AG04449 (cell line): ENCODE measurements around the gene CLDN20.

Experiments used
- CTCF ChIA-PET: fragments of 350-600 bp; formaldehyde crosslinking; extraction: SDS; loops from one replicate; lab custom pipeline; 2021; ENCODE audit warnings: antibody characterized with exemption; lab: Yijun Ruan, JAX
- POLR2A ChIA-PET: fragments of 400-600, 350-600 bp; formaldehyde crosslinking; extraction: SDS; loops from one replicate; lab custom pipeline; 2020; ENCODE audit warnings: antibody characterized with exemption, inconsistent platforms; lab: Yijun Ruan, JAX
- DNase-seq: peaks from one replicate; pipeline ENCODE4 v3.0.0-alpha.2; 2010; ENCODE audit warnings: low read depth, low spot score
- H3K4me3 ChIP-seq: 2 replicates; pipeline ENCODE4 v1.5.1; 2011; ENCODE audit warnings: low read depth, mild to moderate bottlenecking, control low read depth, low read length
- CTCF ChIP-seq: IDR thresholded peaks from one replicate; pipeline ENCODE4 v1.5.1; 2011; ENCODE audit warnings: mild to moderate bottlenecking, moderate library complexity, low read length, control low read depth, inconsistent platforms; ENCODE audit not compliant: insufficient read depth; ENCODE audit errors: missing control alignments

CLDN20 gene

GRCh38 chr6:155290491-155290890 is 26.7 kb downstream of the CLDN20 start:
- POLR2A ChIA-PET = no interaction called here
- CTCF ChIA-PET = no interaction called here
- DNase-seq = no peak
- TF ChIP-seq CTCF = no peak
- H3K4me3 ChIP-seq = no peak overlapping the region

- no peak for DNase-seq
- ChIA-PET CTCF (interaction anchor here (1.4 kb wide), 1 partner anchor 114 kb away, joined by 3 read pairs; no protein-coding TSS in a partner anchor), POLR2A (no interaction called here)
- no peak overlapping the region for H3K4me3 ChIP-seq
- no peak for TF ChIP-seq CTCF
Measured at GRCh38 chr6:155291291-155291690, 27.5 kb downstream of the CLDN20 start.

GRCh38 chr6:155292711-155293110 is 28.9 kb downstream of the CLDN20 start:
- no peak overlapping the region for H3K4me3 ChIP-seq
- CTCF ChIA-PET = interaction anchor here (1.4 kb wide), 1 partner anchor 116 kb away, joined by 3 read pairs; no protein-coding TSS in a partner anchor
- no peak for DNase-seq
- POLR2A ChIA-PET = no interaction called here
- no peak for TF ChIP-seq CTCF

- ChIA-PET POLR2A (no interaction called here), CTCF (interaction anchor here (1.8 kb wide), 1 partner anchor 10 kb away, joined by 4 read pairs; no protein-coding TSS in a partner anchor)
- H3K4me3 ChIP-seq = no peak overlapping the region
Measured at GRCh38 chr6:155297669-155298068, 33.9 kb downstream of the CLDN20 start.

GRCh38 chr6:155301867-155302266 is 38.1 kb downstream of the CLDN20 start:
- no peak for TF ChIP-seq CTCF
- H3K4me3 ChIP-seq = no peak overlapping the region
- POLR2A ChIA-PET = no interaction called here
- DNase-seq = peak; percentile 44
- CTCF ChIA-PET = interaction anchor here (1.3 to 1.8 kb wide), 3 partner anchors 13 to 124 kb away, joined by 3 to 4 read pairs (median 4); no protein-coding TSS in a partner anchor

More at GRCh38 chr6:155297669-155298068, 33.9 kb downstream of the CLDN20 start:
- no peak for TF ChIP-seq CTCF
- DNase-seq = no peak

- TF ChIP-seq CTCF = no peak
- ChIA-PET POLR2A (no interaction called here), CTCF (interaction anchor here (1.8 kb wide), 1 partner anchor 12 kb away, joined by 4 read pairs; no protein-coding TSS in a partner anchor)
- H3K4me3 ChIP-seq = no peak overlapping the region
- no peak for DNase-seq
Measured at GRCh38 chr6:155303361-155303870, 39.6 kb downstream of the CLDN20 start.
